OCI-LY7 (cell line): ENCODE results near the gene NPDC1. TPM values are rescaled to one million over a fixed set of nuclear protein-coding genes. Genes with fewer than 3 reads are reported as not detected.

ENCODE experiments used
- BruUV-seq: library from RNA; stranded (reverse); fragments of 400-500 nt; replicated peaks from 2 replicates; lab custom pipeline; 2021; lab: Mats Ljungman, UMichigan
- CTCF ChIA-PET: fragments of 300-600 bp; sonication (Branson Sonifier 250); formaldehyde crosslinking; loops from one replicate; lab custom pipeline; 2022; ENCODE audit warnings: antibody characterized with exemption; ENCODE audit not compliant: unreplicated experiment; lab: Charles Lee
- POLR2A ChIA-PET: fragments of 300-600 bp; sonication (Branson Sonifier 250); formaldehyde crosslinking; loops from one replicate; lab custom pipeline; 2022; ENCODE audit warnings: antibody characterized with exemption; lab: Charles Lee
- DNase-seq: peaks from one replicate; pipeline ENCODE4 v3.0.0-alpha.2; 2015; ENCODE audit warnings: low spot score
- H2AFZ ChIP-seq: fragments of 200-600 bp; sonication (generic), shearing (Covaris generic); 2 replicates; pipeline ENCODE4 v1.6.1; 2014; ENCODE audit warnings: mild to moderate bottlenecking, antibody characterized with exemption, low read length, moderate library complexity
- H3K27ac ChIP-seq: fragments of 200-600 bp; sonication (generic); 2 replicates; pipeline ENCODE4 v1.5.1; 2014; ENCODE audit warnings: mixed run types, low read depth, mild to moderate bottlenecking, moderate library complexity, low read length, inconsistent platforms; ENCODE audit not compliant: poor library complexity, severe bottlenecking
- H3K36me3 ChIP-seq: fragments of 200-600 bp; sonication (generic); 2 replicates; pipeline ENCODE4 v1.6.1; 2014; ENCODE audit warnings: mild to moderate bottlenecking, antibody characterized with exemption, low read length, moderate library complexity, mixed read lengths; ENCODE audit not compliant: insufficient read depth
- H3K4me1 ChIP-seq: fragments of 200-600 bp; sonication (generic); 2 replicates; pipeline ENCODE4 v1.5.1; 2014; ENCODE audit warnings: mild to moderate bottlenecking, low read length; ENCODE audit not compliant: insufficient read depth, poor library complexity, severe bottlenecking
- H3K4me2 ChIP-seq: fragments of 200-600 bp; sonication (generic); 2 replicates; pipeline ENCODE4 v1.6.1; 2014; ENCODE audit warnings: mild to moderate bottlenecking, low read length
- H3K4me3 ChIP-seq: fragments of 200-600 bp; sonication (generic); 2 replicates; pipeline ENCODE4 v1.5.1; 2014; ENCODE audit warnings: mild to moderate bottlenecking, low read depth, low read length; ENCODE audit not compliant: poor library complexity, severe bottlenecking
- H3K79me2 ChIP-seq: fragments of 200-600 bp; sonication (generic); 2 replicates; pipeline ENCODE4 v1.6.1; 2016; ENCODE audit warnings: low read depth, mild to moderate bottlenecking, low read length, moderate library complexity, mixed read lengths; ENCODE audit not compliant: insufficient read depth
- H3K9me2 ChIP-seq: fragments of 200-600 bp; sonication (generic); 2 replicates; pipeline ENCODE4 v1.6.1; 2016; ENCODE audit warnings: mild to moderate bottlenecking, low read length, mixed read lengths; ENCODE audit not compliant: insufficient read depth
- H3K9me3 ChIP-seq: fragments of 200-600 bp; sonication (generic); 2 replicates; pipeline ENCODE4 v1.6.1; 2014; ENCODE audit warnings: mild to moderate bottlenecking, mixed run types, low read length, mixed read lengths
- H4K20me1 ChIP-seq: fragments of 200-600 bp; sonication (generic); 2 replicates; pipeline ENCODE4 v1.6.1; 2014; ENCODE audit warnings: mild to moderate bottlenecking, antibody characterized with exemption, low read length, moderate library complexity, mixed read lengths; ENCODE audit not compliant: insufficient read depth
- CTCF ChIP-seq: fragments of 200-600 bp; sonication (generic); conservative IDR thresholded peaks from 2 replicates; pipeline ENCODE4 v1.5.1; 2014; ENCODE audit warnings: mild to moderate bottlenecking, antibody characterized with exemption, low read length, moderate library complexity, mixed read lengths
- EZH2phosphoT487 ChIP-seq: fragments of 200-600 bp; sonication (generic); IDR thresholded peaks from 2 replicates; pipeline ENCODE4 v1.6.1; 2018; ENCODE audit warnings: low read depth, borderline replicate concordance, mild to moderate bottlenecking, mixed run types, antibody characterized with exemption, low read length, moderate library complexity, mixed read lengths
- intact Hi-C: fragments of 100-400 bp; cut with micrococcal nuclease; formaldehyde crosslinking; loops from one replicate; pipeline ENCODE4 v1.10.0; 2022; ENCODE audit not compliant: unreplicated experiment
- total RNA-seq, 2 experiments: library from RNA; depleted of rRNA in 1 of 2; stranded (reverse); fragments of >200 nt in 1 of 2; shearing (Covaris generic) in 1 of 2; gene quantifications; 2 replicates each; pipeline ENCODE4 v1.2.3, GENCODE V29; 2014 to 2022

NPDC1 gene
- total RNA-seq, 2 experiments from 2014 or later: 0.32 to 0.38 TPM

GRCh38 chr9:137027369-137028262, 18.4 kb downstream of the NPDC1 start, which contains the start of gene ABCA2:
TSS of gene ABCA2 (minus strand) at chr9:137028237. CDS start at chr9:137028140, 97 bp downstream.
- H3K9me3 ChIP-seq: no peaks in the 10 kb centered on the region
- no peaks in the 10 kb centered on the region for H4K20me1 ChIP-seq
- ChIA-PET CTCF (no interaction called here), POLR2A (interaction anchor here (2.1 kb wide), 1 partner anchor 42 kb away, joined by 4 read pairs; no protein-coding TSS in a partner anchor)
- H3K9me2 ChIP-seq: no peaks in the 10 kb centered on the region
- DNase-seq: no peak
- TF ChIP-seq EZH2phosphoT487 (no peak), CTCF (no peak)
- H3K4me2 ChIP-seq: peak within 1 kb of the TSS; percentile 84
- H3K27ac ChIP-seq: peak within 1 kb of the TSS; percentile 8
- no peaks in the 10 kb centered on the region for H3K36me3 ChIP-seq
- H3K4me1 ChIP-seq: peaks cover 45% of the 10 kb centered on the region
- peak within 1 kb of the TSS; percentile 80; the same call in 1 of the 2 replicates for H2AFZ ChIP-seq
- no peaks in the 10 kb centered on the region for H3K79me2 ChIP-seq
- intact Hi-C loops: loop anchor here (2.0 kb wide), 2 partner anchors 141 to 237 kb away; partner anchors contain the start of genes TMEM141 and TRAF2
- H3K4me3 ChIP-seq: peak within 1 kb of the TSS; percentile 65
- no TSS peak for BruUV-seq

DNA sequence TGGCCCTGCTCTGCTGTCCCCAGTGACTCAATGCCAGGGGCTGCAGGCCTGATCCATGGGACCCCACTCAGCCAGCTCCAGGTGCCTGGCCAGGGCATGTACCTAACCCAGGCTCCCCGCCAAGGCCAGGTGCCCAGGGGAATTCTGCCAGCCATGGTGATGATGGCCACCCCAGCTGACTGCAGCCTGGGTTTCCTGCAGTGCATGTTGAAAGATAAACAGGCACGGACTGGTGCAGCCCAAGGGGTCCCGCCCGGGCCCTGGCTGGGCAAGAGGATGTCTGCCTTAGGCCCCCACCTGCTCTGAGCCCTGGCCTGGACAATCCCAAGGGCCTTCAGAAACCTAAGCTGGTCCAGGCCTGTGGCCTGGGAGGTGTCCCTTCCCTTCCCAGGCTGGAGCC, 19.1 kb downstream of the NPDC1 start:
- intact Hi-C loops: no loop called here
- H2AFZ ChIP-seq: no peak overlapping the region
- peaks cover 37% of the 10 kb centered on the region for H3K4me1 ChIP-seq
- no peaks in the 10 kb centered on the region for H3K36me3 ChIP-seq
- BruUV-seq: no TSS peak
- H3K4me3 ChIP-seq: no peak overlapping the region
- ChIA-PET CTCF (no interaction called here), POLR2A (no interaction called here)
- H3K27ac ChIP-seq: no peak overlapping the region
- no peak overlapping the region for H3K4me2 ChIP-seq
- H3K79me2 ChIP-seq: no peaks in the 10 kb centered on the region
- H3K9me3 ChIP-seq: no peaks in the 10 kb centered on the region
- H3K9me2 ChIP-seq: no peaks in the 10 kb centered on the region
- TF ChIP-seq CTCF (no peak), EZH2phosphoT487 (no peak)
- no peak for DNase-seq
- no peaks in the 10 kb centered on the region for H4K20me1 ChIP-seq

- TF ChIP-seq EZH2phosphoT487 (no peak), CTCF (no peak)
- Histone ChIP-seq H3K9me3 (no peaks in the 10 kb centered on the region), H3K9me2 (no peaks in the 10 kb centered on the region), H3K79me2 (no peaks in the 10 kb centered on the region), H3K36me3 (no peaks in the 10 kb centered on the region), H2AFZ (no peak overlapping the region), H4K20me1 (no peaks in the 10 kb centered on the region), H3K4me2 (no peak overlapping the region), H3K4me3 (no peak overlapping the region), H3K27ac (no peak overlapping the region), H3K4me1 (peaks cover 36% of the 10 kb centered on the region)
- CTCF ChIA-PET: interaction anchor here (0.7 kb wide), 1 partner anchor 41 kb away, joined by 4 read pairs; no protein-coding TSS in a partner anchor
- POLR2A ChIA-PET: no interaction called here
- DNase-seq: no peak
- intact Hi-C loops: no loop called here
- BruUV-seq: no TSS peak
Observed at GRCh38 chr9:137026384-137026783, 19.6 kb downstream of the NPDC1 start.
